ENCODE results near the gene MYO1F. TPM values are rescaled to one million over a fixed set of nuclear protein-coding genes. Genes with fewer than 3 reads are reported as not detected.

Gene MYO1F
- total and polyA plus RNA-seq, 2 of the 13 experiments (the other 11 are each of a cell fraction or from before 2014, with no cell fraction given): 0.09 to 0.13 TPM

GRCh38 chr19:8513687-8514504 is 63.3 kb downstream of the MYO1F start, which contains the start of gene ZNF414 (continued):
- TF ChIP-seq GATA4 (IDR thresholded peaks at IDR 0.05; ENCODE audit: borderline replicate concordance, low read depth) (peak; percentile 44; the same call in 1 of the 2 replicates), ZNF704 (CRISPR knock-in tag; IDR thresholded peaks at IDR 0.05; ENCODE audit: borderline replicate concordance) (no peak), RXRB (CRISPR knock-in tag; IDR thresholded peaks at IDR 0.05; ENCODE audit: borderline replicate concordance) (no peak), CREB3 (CRISPR knock-in tag; IDR thresholded peaks at IDR 0.05) (no peak), GLI4 (CRISPR knock-in tag; IDR thresholded peaks at IDR 0.05; ENCODE audit: borderline replicate concordance) (no peak), KDM1A (CRISPR knock-in tag; IDR thresholded peaks at IDR 0.05) (no peak), ADNP (CRISPR knock-in tag; IDR thresholded peaks at IDR 0.05) (no peak), ZNF546 (CRISPR knock-in tag; conservative IDR thresholded peaks at IDR 0.05) (peak; percentile 76; the same call in 1 of the 2 replicates), NFYB (CRISPR knock-in tag; IDR thresholded peaks at IDR 0.05) (no peak; the same call in 1 of the 2 replicates), DMAP1 (CRISPR knock-in tag; IDR thresholded peaks at IDR 0.05) (no peak), SRF (IDR thresholded peaks at IDR 0.05; ENCODE audit: low read depth, low read length) (no peak), ZNF569 (CRISPR knock-in tag; IDR thresholded peaks at IDR 0.05; ENCODE audit: borderline replicate concordance) (no peak; the same call in 1 of the 2 replicates), ZIK1 (CRISPR knock-in tag; IDR thresholded peaks at IDR 0.05; ENCODE audit: borderline replicate concordance, low read depth) (no peak), ZNF577 (CRISPR knock-in tag; IDR thresholded peaks at IDR 0.05; ENCODE audit: borderline replicate concordance, low read depth) (no peak), ELF4 (CRISPR knock-in tag; IDR thresholded peaks at IDR 0.05; ENCODE audit: borderline replicate concordance) (peak; percentile 90; the same call in 1 of the 2 replicates), GMEB2 (CRISPR knock-in tag; IDR thresholded peaks at IDR 0.05; ENCODE audit: low read depth) (no peak), PRPF4 (IDR thresholded peaks at IDR 0.05; ENCODE audit: low read depth, low read length, poor library complexity, severe bottlenecking) (no peak), KDM3A (CRISPR knock-in tag; IDR thresholded peaks at IDR 0.05; ENCODE audit: low read depth) (no peak), ZNF839 (CRISPR knock-in tag; IDR thresholded peaks at IDR 0.05; ENCODE audit: borderline replicate concordance) (no peak), ZNF460 (CRISPR knock-in tag; IDR thresholded peaks at IDR 0.05; ENCODE audit: borderline replicate concordance) (no peak), ZNF276 (CRISPR knock-in tag; IDR thresholded peaks at IDR 0.05; ENCODE audit: low read depth) (0 out of 2 replicates have a peak, but pooled peaks have one; percentile 55), MNT (IDR thresholded peaks at IDR 0.05) (no peak), ATM (IDR thresholded peaks at IDR 0.05; ENCODE audit: borderline replicate concordance) (no peak)

All from HepG2 (cell line).